GM19468 (cell line): ENCODE results near the gene DTX1.

Experiments
- ATAC-seq: cut with Tn5 transposase; IDR thresholded peaks from one replicate; pipeline ENCODE4 v1.9.1; 2021; ENCODE audit warnings: mild to moderate bottlenecking, moderate library complexity, moderate number of reproducible peaks; ENCODE audit not compliant: unreplicated experiment; ENCODE audit errors: extremely low read depth

DTX1 gene

GRCh38 chr12:113054948-113055486 lies 1.5 kb upstream of the DTX1 start:
- ATAC-seq = no peak

DNA sequence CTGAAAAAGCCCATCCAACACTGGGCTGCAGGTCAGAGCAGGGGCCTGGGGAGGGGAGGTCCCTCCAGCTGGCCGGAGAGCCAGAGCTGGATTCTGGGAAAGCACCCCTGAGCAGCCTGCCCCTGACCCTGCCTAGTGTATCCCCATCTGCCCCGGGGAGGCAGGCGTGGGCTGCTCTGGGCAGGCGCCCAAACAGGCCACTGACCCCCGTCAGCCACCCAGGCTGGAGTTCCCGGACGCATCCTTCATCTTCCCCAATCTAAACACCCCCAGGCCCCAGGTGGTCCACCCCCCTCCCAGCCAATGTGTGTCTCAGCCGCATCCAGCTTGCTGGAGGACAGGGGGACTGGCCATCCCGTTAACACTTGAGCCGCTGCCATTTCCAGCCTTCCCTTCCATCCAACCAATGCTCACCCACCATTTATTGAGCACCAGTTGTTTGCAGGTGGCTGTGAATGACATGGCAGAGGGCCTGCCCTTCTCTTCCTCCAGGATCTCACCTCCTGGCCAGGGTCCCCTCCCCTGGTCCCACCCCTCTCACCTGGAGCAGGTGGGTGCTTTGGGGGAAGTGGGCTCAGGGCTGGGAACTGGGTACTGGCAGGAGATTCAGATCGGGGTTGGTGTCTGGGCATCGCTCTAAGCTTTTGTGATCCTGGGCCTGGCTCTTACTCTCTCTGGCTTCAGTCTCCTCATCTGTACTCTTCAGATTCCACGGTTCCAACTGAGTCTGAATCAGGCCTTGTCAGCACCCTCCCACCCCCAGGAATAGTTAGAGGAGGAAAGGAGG lies 743 bp upstream of the DTX1 start:
- ATAC-seq = no peak

GRCh38 chr12:113056381-113056630 lies 224 bp upstream of the DTX1 start:
- ATAC-seq = no peak

GRCh38 chr12:113057565-113058485 lies 1.3 kb downstream of the DTX1 start:
- ATAC-seq = no peak

DNA sequence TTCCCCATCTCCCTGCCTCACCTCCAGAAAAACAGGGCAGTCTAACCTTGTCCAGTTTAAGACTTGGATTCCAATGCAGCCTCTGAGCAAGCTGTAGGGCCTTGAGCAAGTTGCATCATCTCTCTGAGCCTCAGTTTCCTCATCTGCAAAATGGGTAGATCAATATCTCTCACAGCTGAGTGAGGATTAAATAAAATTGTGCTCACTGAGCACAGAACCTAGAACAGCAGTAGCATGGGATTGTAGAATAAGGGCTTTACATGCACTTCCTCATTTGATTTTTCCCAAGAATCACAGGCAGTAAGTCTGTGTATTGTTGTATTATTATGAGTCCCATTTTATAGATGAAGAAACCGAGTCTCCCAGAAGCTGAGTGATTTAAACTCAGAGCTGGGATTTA lies 2.0 kb downstream of the DTX1 start:
- ATAC-seq = no peak

- ATAC-seq = no peak
Observed at GRCh38 chr12:113059071-113059595, 2.6 kb downstream of the DTX1 start.

- ATAC-seq = no peak
Observed at GRCh38 chr12:113060336-113060960, 3.9 kb downstream of the DTX1 start.

DNA sequence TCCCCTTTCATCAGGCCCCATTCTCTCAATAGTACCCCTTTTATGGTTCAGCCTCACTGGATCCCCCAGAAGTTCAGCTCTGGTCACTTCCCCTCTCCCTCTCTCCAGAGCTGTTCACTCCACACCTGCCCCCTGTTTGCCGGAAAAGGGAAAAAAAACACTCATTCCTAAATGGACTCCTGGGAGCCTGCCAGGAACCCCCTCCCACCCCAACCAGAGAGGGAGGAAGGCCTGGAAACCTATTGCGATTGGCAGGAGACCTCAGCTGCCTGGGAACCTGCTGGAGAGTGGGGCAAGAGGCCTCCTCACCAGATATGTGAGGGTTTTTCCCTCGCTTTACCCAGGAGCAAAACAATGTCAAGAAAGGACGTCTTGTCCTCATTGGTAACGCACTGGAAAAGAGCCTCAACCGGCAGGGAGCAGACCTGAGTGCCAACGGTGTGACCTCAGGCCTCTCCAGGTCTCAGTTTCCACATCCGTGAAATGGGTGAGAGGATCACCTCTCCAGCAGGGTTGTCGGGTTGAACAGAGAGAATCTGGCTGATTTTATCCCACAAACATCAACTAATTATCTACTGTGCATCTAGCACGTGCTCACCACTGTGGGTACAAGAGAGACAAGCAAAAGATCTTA lies 4.6 kb downstream of the DTX1 start:
- no peak for ATAC-seq

DNA sequence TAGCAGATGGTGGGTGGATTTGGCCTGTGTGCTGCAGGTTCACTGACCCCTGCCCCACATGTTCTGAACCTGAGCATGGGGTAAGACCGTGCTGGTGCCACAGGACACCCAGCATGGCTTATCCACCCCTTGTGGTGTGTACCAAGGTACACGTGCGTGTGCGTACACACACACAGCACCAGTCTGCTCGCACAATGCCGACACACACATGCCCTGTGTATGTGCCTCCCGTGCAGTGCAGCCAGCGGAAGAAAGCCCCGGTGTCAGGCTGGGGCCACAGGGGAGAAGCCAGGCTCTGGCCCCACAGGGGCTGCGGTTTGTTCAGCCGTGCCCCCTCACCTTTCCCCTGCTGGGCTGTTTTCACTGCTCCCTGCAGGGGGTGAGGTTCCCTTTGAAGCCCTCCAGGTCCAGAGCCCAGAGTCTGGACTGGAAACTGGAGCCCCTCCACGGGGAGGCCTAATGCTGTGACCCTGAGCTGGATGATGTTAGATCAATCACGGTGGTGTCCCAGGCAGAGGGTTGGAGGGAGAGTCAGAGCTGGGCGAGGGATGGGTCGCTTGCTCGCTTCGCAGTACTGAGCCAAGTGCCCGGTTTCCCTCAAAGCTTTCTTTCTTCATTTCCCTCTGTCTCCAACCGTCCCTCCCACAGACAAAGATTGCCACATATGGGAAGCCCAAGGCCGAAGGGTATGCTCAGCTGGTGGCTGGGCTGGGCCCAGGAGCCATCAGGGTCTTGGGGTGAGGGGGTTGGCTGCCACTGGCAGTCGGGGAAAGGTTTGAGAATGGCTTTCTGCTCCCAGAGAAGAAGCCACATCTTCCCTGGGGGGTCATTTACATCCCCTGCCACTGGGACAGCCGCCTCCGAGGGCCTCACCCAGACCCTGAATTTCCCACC lies 6.2 kb downstream of the DTX1 start:
- ATAC-seq = no peak

- ATAC-seq = no peak
Observed at GRCh38 chr12:113063396-113064350, 7.1 kb downstream of the DTX1 start.

- no peak for ATAC-seq
Observed at GRCh38 chr12:113064395-113065125, 8.0 kb downstream of the DTX1 start.

GRCh38 chr12:113065126-113066007 lies 8.8 kb downstream of the DTX1 start:
- ATAC-seq = no peak

DNA sequence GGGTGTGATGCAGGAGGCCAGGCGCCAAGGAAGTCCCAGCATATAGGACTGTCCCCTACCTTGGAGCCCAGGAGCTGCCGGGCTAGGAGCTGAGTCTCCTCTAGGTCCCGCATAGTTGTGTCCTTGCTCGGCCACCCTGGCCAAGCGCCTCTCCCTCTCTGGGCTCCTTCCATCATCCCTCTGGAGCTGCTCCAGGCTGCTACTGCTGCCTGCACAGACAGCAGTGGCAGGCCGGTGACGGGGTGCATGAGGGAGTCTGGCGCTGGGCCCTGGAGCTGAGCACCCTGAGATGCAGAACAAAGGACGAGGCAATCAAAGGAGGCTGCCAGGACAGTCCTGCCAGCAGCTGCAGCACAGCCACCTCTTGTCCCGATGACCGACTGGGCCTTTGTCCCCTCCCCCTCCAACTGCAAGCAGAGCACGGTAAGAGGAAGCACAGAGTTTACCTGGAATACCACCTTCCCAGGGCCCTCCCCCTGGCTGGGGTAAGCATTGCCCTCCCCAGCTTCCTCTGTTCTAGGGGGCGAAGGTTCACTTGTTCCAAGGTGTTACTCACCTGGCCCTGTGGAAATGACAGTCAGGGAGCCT lies 10.4 kb downstream of the DTX1 start:
- no peak for ATAC-seq

GRCh38 chr12:113067987-113068935 lies 11.7 kb downstream of the DTX1 start:
- no peak for ATAC-seq

DNA sequence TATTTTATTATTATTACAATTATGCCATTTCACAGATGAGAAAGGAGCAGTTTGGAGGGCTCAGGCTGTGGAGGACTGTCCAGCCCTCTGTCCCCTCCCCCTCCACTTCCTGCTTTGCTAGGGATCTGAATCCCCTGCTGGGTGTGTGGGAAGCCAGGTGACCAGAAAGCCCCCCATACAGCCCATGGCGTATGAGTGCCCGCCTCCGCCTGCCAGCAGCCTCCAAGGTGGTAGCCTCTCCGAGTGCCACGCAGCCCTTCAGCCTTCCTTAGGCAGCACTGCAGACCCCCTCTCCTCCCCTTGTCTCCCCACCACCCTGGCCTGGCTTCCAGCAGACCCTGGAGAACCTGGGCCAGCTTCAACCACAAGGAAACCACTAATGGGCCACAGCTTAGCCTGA lies 12.6 kb downstream of the DTX1 start:
- no peak for ATAC-seq
